ENCODE measurements around the gene SLC15A3.

Gene SLC15A3

GRCh38 chr11:60928563-60929001 lies 23.4 kb downstream of the SLC15A3 start:
- no peak for DNase-seq (ENCODE audit: low spot score)

GRCh38 chr11:60927600-60927999 lies 24.4 kb downstream of the SLC15A3 start:
- no peak for DNase-seq (ENCODE audit: low spot score)

- no peak for DNase-seq (ENCODE audit: low spot score)
Measured at GRCh38 chr11:60927061-60927592, 24.8 kb downstream of the SLC15A3 start.

GRCh38 chr11:60926500-60926899 lies 25.5 kb downstream of the SLC15A3 start:
- no peak for DNase-seq (ENCODE audit: low spot score)

GRCh38 chr11:60925868-60926267 lies 26.1 kb downstream of the SLC15A3 start:
- no peak for DNase-seq (ENCODE audit: low spot score)

- DNase-seq (ENCODE audit: low spot score) = no peak
Measured at GRCh38 chr11:60924906-60925853, 26.8 kb downstream of the SLC15A3 start.

GRCh38 chr11:60924110-60924905 lies 27.7 kb downstream of the SLC15A3 start, which contains the start of gene TMEM132A:
TSS of gene TMEM132A (plus strand) at chr11:60924460. CDS start at chr11:60924634, 174 bp downstream.
- no peak for DNase-seq (ENCODE audit: low spot score)

GRCh38 chr11:60923800-60924109 lies 28.2 kb downstream of the SLC15A3 start:
- no peak for DNase-seq (ENCODE audit: low spot score)

GRCh38 chr11:60923326-60923725 lies 28.6 kb downstream of the SLC15A3 start:
- no peak for DNase-seq (ENCODE audit: low spot score)

- no peak for DNase-seq (ENCODE audit: low spot score)
Measured at GRCh38 chr11:60922906-60923305, 29.1 kb downstream of the SLC15A3 start.

GRCh38 chr11:60921777-60922335 lies 30.1 kb downstream of the SLC15A3 start:
- no peak for DNase-seq (ENCODE audit: low spot score)

GRCh38 chr11:60921259-60921658 lies 30.7 kb downstream of the SLC15A3 start:
- no peak for DNase-seq (ENCODE audit: low spot score)

- DNase-seq (ENCODE audit: low spot score) = no peak
Measured at GRCh38 chr11:60919956-60920355, 32.0 kb downstream of the SLC15A3 start.

GRCh38 chr11:60919320-60919719 lies 32.7 kb downstream of the SLC15A3 start:
- no peak for DNase-seq (ENCODE audit: low spot score)

GRCh38 chr11:60918939-60919265 lies 33.1 kb downstream of the SLC15A3 start:
- no peak for DNase-seq (ENCODE audit: low spot score)

- peak; percentile 15 for DNase-seq (ENCODE audit: low spot score)
Measured at GRCh38 chr11:60918251-60918938, 33.6 kb downstream of the SLC15A3 start.

GRCh38 chr11:60917267-60917666 lies 34.7 kb downstream of the SLC15A3 start:
- no peak for DNase-seq (ENCODE audit: low spot score)

GRCh38 chr11:60916669-60917206 lies 35.2 kb downstream of the SLC15A3 start:
- DNase-seq (ENCODE audit: low spot score) = no peak

GRCh38 chr11:60915248-60915914 lies 36.6 kb downstream of the SLC15A3 start:
- DNase-seq (ENCODE audit: low spot score) = peak; percentile 19

GRCh38 chr11:60914633-60915247 lies 37.2 kb downstream of the SLC15A3 start:
- peak; percentile 27 for DNase-seq (ENCODE audit: low spot score)

Measured in hematopoietic multipotent progenitor cell treated with erythropoietin and hydrocortisone succinate and interleukin-3 and kit ligand, for 15 days (in vitro differentiated cells).